K562 (cell line): ENCODE measurements around the gene LDAH. TPM values are rescaled to one million over a fixed set of nuclear protein-coding genes. Genes with fewer than 3 reads are reported as not detected.

Source experiments
- ATAC-seq: fragments of 200-7000 bp; cut with Tn5 transposase; 3 replicates; pipeline ENCODE4 v1.9.1; 2020; ENCODE audit warnings: moderate library complexity
- BruUV-seq: library from RNA; stranded (reverse); fragments of 400-500 nt; replicated peaks from 2 replicates; lab custom pipeline; 2021; lab: Mats Ljungman, UMichigan
- CTCF ChIA-PET: fragments of 300-600 bp; formaldehyde crosslinking; extraction: SDS; loops from one replicate; lab custom pipeline; 2021; ENCODE audit warnings: low intra/inter-chr PET ratio; lab: Yijun Ruan, JAX
- POLR2A ChIA-PET: fragments of 300-600, 350-650 bp; sonication (Branson Sonifier 250); formaldehyde crosslinking; extraction: SDS; loops from one replicate; lab custom pipeline; 2021; ENCODE audit warnings: antibody characterized with exemption, inconsistent platforms; lab: Yijun Ruan, JAX
- DNase-seq, 4 experiments: peaks; one replicate each; pipeline versions ENCODE4 v3.0.0 to v3.0.0-alpha.2; 2011 to 2018; ENCODE audit warnings: low spot score in 3 of 4, mixed read lengths in 3 of 4; ENCODE audit errors: extremely low read depth in 1 of 4
- FAIRE-seq: peaks from 2 replicates; lab custom pipeline; 2011; peaks lifted over from hg19 to GRCh38; lab: Jason Lieb, UNC
- H2AFZ ChIP-seq: 2 replicates; pipeline ENCODE4 v1.6.0; 2011; ENCODE audit warnings: low read depth, low read length, control low read depth, inconsistent platforms
- H3K27ac ChIP-seq: fragments of 200-600 bp; 3 replicates; pipeline ENCODE4 v1.8.0; 2011; ENCODE audit warnings: low read depth, mild to moderate bottlenecking, control low read depth, inconsistent platforms, low read length, moderate library complexity, mixed read lengths; ENCODE audit errors: extremely low read depth
- H3K27me3 ChIP-seq, 2 experiments: fragments of 300-600 bp in 1 of 2; 2 replicates in 1 of 2; 3 replicates in 1 of 2; pipeline versions ENCODE4 v1.6.0 to v1.8.0; 2011; ENCODE audit warnings: inconsistent platforms in 2 of 2, low read length in 2 of 2, mild to moderate bottlenecking in 1 of 2, mixed read lengths in 1 of 2, moderate library complexity in 1 of 2; ENCODE audit not compliant: control insufficient read depth in 2 of 2, insufficient read depth in 2 of 2
- H3K36me3 ChIP-seq: fragments of 300-600 bp; 3 replicates; pipeline ENCODE4 v1.8.0; 2011; ENCODE audit warnings: mild to moderate bottlenecking, low read length, inconsistent platforms; ENCODE audit not compliant: control insufficient read depth, insufficient read depth
- H3K4me1 ChIP-seq, 2 experiments: fragments of 200-600 bp in 1 of 2; replicated peaks in 1 of 2; 2 replicates in 1 of 2; 3 replicates in 1 of 2; pipeline versions ENCODE4 v1.5.1 to v1.8.0; 2011; ENCODE audit warnings: inconsistent platforms in 2 of 2, low read length in 2 of 2, mild to moderate bottlenecking in 1 of 2, mixed read lengths in 1 of 2, moderate library complexity in 1 of 2; ENCODE audit not compliant: control insufficient read depth in 2 of 2, insufficient read depth in 2 of 2
- H3K4me2 ChIP-seq: 2 replicates; pipeline ENCODE4 v1.6.1; 2011; ENCODE audit warnings: low read length, control low read depth, inconsistent platforms, mixed read lengths; ENCODE audit not compliant: insufficient read depth
- H3K4me3 ChIP-seq: fragments of 200-600 bp; sonication (generic), shearing (Covaris generic); 2 replicates; pipeline ENCODE4 v1.5.1; 2016; ENCODE audit warnings: control low read depth, inconsistent platforms
- H3K79me2 ChIP-seq: fragments of 200-600 bp; 3 replicates; pipeline ENCODE4 v1.8.0; 2011; ENCODE audit warnings: low read length, inconsistent platforms; ENCODE audit not compliant: control insufficient read depth, insufficient read depth
- H3K9ac ChIP-seq, 2 experiments: 2 replicates each; pipeline versions ENCODE4 v1.6.0 to v1.6.1; 2011; ENCODE audit warnings: low read depth in 2 of 2, low read length in 2 of 2, control low read depth in 1 of 2, inconsistent platforms in 1 of 2, mild to moderate bottlenecking in 1 of 2, mixed read lengths in 1 of 2; ENCODE audit not compliant: insufficient read depth in 1 of 2
- H3K9me1 ChIP-seq: one replicate; pipeline ENCODE4 v1.6.0; 2011; ENCODE audit warnings: inconsistent platforms, mild to moderate bottlenecking, low read length, moderate library complexity; ENCODE audit not compliant: control insufficient read depth, insufficient read depth
- H3K9me3 ChIP-seq: replicated peaks from 2 replicates; pipeline ENCODE4 v1.5.1; 2011; ENCODE audit warnings: low read depth, low read length, inconsistent platforms; ENCODE audit not compliant: control insufficient read depth, insufficient read depth
- H4K20me1 ChIP-seq: replicated peaks from 2 replicates; pipeline ENCODE4 v1.6.1; 2011; ENCODE audit warnings: low read length, inconsistent platforms, mixed read lengths; ENCODE audit not compliant: control insufficient read depth, insufficient read depth
- ARID4B ChIP-seq: sonication (generic); formaldehyde crosslinking; IDR thresholded peaks from 2 replicates; pipeline ENCODE4 v1.8.0; 2022; ENCODE audit warnings: mild to moderate bottlenecking, missing genetic modification reagents
- ILK ChIP-seq: fragments of 450-650 bp; IDR thresholded peaks from 2 replicates; pipeline ENCODE4 v1.6.1; 2016; ENCODE audit warnings: missing genetic modification characterization, low read depth, mild to moderate bottlenecking, missing compliant biosample characterization, moderate library complexity, borderline replicate concordance
- POLR2G ChIP-seq: fragments of 200-400 bp; formaldehyde crosslinking; IDR thresholded peaks from 2 replicates; pipeline ENCODE4 v1.6.1; 2017; ENCODE audit warnings: low read depth, mild to moderate bottlenecking, antibody characterized with exemption, low read length, moderate library complexity
- RBM22 ChIP-seq: fragments of 200-400 bp; formaldehyde crosslinking; IDR thresholded peaks from 2 replicates; pipeline ENCODE4 v1.6.1; 2018; ENCODE audit warnings: low read length, low read depth; ENCODE audit not compliant: poor library complexity, severe bottlenecking
- SAFB2 ChIP-seq: fragments of 200-400 bp; formaldehyde crosslinking; IDR thresholded peaks from 2 replicates; pipeline ENCODE4 v1.6.1; 2018; ENCODE audit warnings: borderline replicate concordance, low read length, low read depth, moderate library complexity; ENCODE audit not compliant: severe bottlenecking
- WHSC1 ChIP-seq: IDR thresholded peaks from one replicate; pipeline ENCODE4 v1.6.1; 2012; ENCODE audit warnings: low read length, control low read depth, inconsistent platforms
- ZFP1 ChIP-seq: fragments of 450-650 bp; formaldehyde crosslinking; IDR thresholded peaks from 2 replicates; pipeline ENCODE4 v1.4.0; 2020; ENCODE audit warnings: mild to moderate bottlenecking, mixed read lengths
- ZNF274 ChIP-seq: IDR thresholded peaks from 2 replicates; pipeline ENCODE4 v1.6.1; 2011; ENCODE audit warnings: low read depth, mild to moderate bottlenecking, low read length, moderate library complexity, borderline replicate concordance
- WGBS: fragments of 100-300 bp; shearing (Covaris generic); methylation state at CpG from one replicate; pipeline ENCODE4 v1.1.6; 2016; ENCODE audit warnings: low coverage, mixed read lengths; ENCODE audit not compliant: insufficient coverage; ENCODE audit errors: missing lambda C conversion rate; 5-methylcytosine and 5-hydroxymethylcytosine counted together
- in situ Hi-C: fragments of 300-500 bp; cut with MboI; formaldehyde crosslinking; loops from 4 replicates; pipeline ENCODE4 v1.15.0; 2018; ENCODE audit warnings: inconsistent platforms, mixed read lengths
- intact Hi-C: fragments of 100-400 bp; cut with micrococcal nuclease; formaldehyde crosslinking; loops from 2 replicates; pipeline ENCODE4 v1.14.2; 2022
- polyA plus RNA-seq, 8 experiments: library from polyadenylated mRNA; depleted of rRNA in 4 of 8; stranded (reverse) in 5 of 8; unstranded in 3 of 8; fragments of >200 nt; fragmentation: Nextera tagmentation in 2 of 8; fragmentation: Illumina TruSeq in 1 of 8; extraction: Ambion mirVana in 2 of 8; extraction: Trizol in 1 of 8; gene quantifications; 2 replicates each; pipeline versions ENCODE4 v1.2.1 to v1.2.3, GENCODE V29; 2011 to 2014; ENCODE audit warnings: inconsistent platforms in 1 of 8, missing spikeins in 1 of 8
- total RNA-seq, 7 experiments: library from RNA; depleted of rRNA in 6 of 7; stranded (reverse); fragments of >200 nt in 6 of 7; fragmentation: Illumina TruSeq in 2 of 7; extraction: Trizol in 2 of 7; gene quantifications; 2 replicates each; pipeline versions ENCODE4 v1.2.1 to v1.2.3, GENCODE V29; 2011 to 2021; ENCODE audit warnings: low replicate concordance in 1 of 7

The LDAH gene
- total and polyA plus RNA-seq, 9 of the 15 experiments (the other 6 are each of a cell fraction or from before 2014, with no cell fraction given), result 22.3 to 60.1 (median 40.0) TPM

GRCh38 chr2:20766798-20767644, 55.9 kb downstream of the LDAH start:
- Histone ChIP-seq H3K36me3 (peaks cover 16% of the 10 kb centered on the region; the same call in 2 of the 3 replicates), H3K9me1 (no peaks in the 10 kb centered on the region), H3K4me1 (peaks cover 0 to 4% of the 10 kb centered on the region in 2 experiments; a peak in 1 of 5 replicates), H3K9ac (no peak overlapping the region), H4K20me1 (no peaks in the 10 kb centered on the region), H2AFZ (no peak overlapping the region), H3K4me2 (no peak overlapping the region), H3K4me3 (no peak overlapping the region), H3K9me3 (no peaks in the 10 kb centered on the region), H3K27ac (no peak overlapping the region), H3K27me3 (no peaks in the 10 kb centered on the region), H3K79me2 (no peaks in the 10 kb centered on the region)
- CTCF ChIA-PET, result no interaction called here
- POLR2A ChIA-PET, result interaction anchor here (0.8 kb wide), 1 partner anchor 10 kb away, joined by 3 read pairs; no protein-coding TSS in a partner anchor
- 95% methylated on average over 12 of the region's 15 CpGs for WGBS
- no TSS peak for BruUV-seq
- in situ Hi-C loops (no loop called here), intact Hi-C loops (no loop called here)
- FAIRE-seq (no peak), ATAC-seq (no peak), DNase-seq (no peak)
- TF ChIP-seq SAFB2, result no peak
- no peak for TF ChIP-seq ZFP1 (CRISPR knock-in tag)
- no peak for TF ChIP-seq ARID4B
- no peak for TF ChIP-seq ILK (tag)
- no peak for TF ChIP-seq ZNF274
- peak; percentile 55 for TF ChIP-seq RBM22
- no peak for TF ChIP-seq WHSC1
- TF ChIP-seq POLR2G, result peak; percentile 39; the same call in 1 of the 2 replicates
